ENCODE data around the gene RIN1. TPM values are rescaled to one million over a fixed set of nuclear protein-coding genes. Genes with fewer than 3 reads are reported as not detected.

The RIN1 gene
- total and polyA plus RNA-seq, 2 donors (not counting 1 experiment from before 2014, with no cell fraction given): 0.72 to 1.7 TPM

DNA sequence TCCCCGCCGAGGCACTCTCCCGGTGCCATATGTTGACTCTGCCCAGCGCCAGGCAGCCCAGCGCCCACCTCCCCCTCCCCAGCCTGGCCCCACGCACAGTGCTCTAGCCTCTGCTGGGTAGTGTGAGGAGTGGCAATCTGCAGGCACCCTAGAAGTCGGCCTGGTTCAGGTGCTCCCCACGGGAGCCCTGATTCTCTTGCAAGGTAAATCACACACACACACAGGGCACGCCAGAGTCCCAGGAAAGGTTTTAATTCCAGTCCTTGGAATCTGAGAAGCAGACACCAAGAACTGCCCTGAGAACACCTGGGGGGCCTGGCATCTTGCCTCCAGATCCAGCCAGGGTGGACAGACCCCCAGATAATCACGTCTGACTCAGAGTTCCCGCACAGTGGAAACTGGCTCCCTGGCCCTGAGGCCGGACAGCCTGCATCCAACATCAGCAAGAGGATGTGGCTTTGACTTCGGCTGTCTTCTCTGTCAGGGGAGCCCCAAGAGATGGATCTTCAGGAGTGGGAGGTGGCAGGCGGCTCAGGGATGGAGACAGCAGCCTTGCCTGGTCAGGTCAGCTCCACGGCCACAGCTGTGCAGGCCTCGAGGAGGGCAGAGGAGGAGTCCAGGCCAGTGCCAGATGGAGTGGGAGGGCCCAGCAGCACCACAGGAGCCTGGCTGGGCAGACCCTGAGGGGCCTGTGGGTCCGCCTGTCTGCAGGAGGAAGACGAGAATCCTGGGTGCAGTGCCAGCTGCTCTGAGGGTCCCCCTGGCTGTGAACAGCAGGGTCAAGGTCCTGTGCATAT lies 1.1 kb upstream of the RIN1 start:
- Histone ChIP-seq H3K9ac (ENCODE audit: low read length) (no peak overlapping the region), H3K27me3 (replicated peaks in 1 of 4; ENCODE audit: control extremely low read depth in 1 of 4, control insufficient read depth in 3 of 4, insufficient read depth in 4 of 4, low read length in 3 of 4) (peaks cover 0 to 9% (median 3%) of the 10 kb centered on the region in 4 experiments), H2AFZ (ENCODE audit: insufficient read depth, low read depth, low read length, poor library complexity, severe bottlenecking) (no peak overlapping the region), H3K4me2 (replicated peaks; ENCODE audit: low read depth, low read length, poor library complexity, severe bottlenecking) (no peak overlapping the region), H3K9me3 (ENCODE audit: control extremely low read depth in 1 of 3, control insufficient read depth in 2 of 3, insufficient read depth in 1 of 3, low read length in 2 of 3) (no peaks in the 10 kb centered on the region), H3K27ac (ENCODE audit: low read length in 2 of 2) (no peak overlapping the region), H3K4me1 (ENCODE audit: control insufficient read depth in 2 of 2, insufficient read depth in 2 of 2, low read length in 2 of 2) (peaks cover 15 to 25% of the 10 kb centered on the region in 2 donors), H3K36me3 (replicated peaks in 1 of 2; ENCODE audit: control extremely low read depth in 1 of 2, control insufficient read depth in 1 of 2, extremely low read depth in 1 of 2, insufficient read depth in 2 of 2, low read length in 1 of 2) (peaks cover 0 to 49% of the 10 kb centered on the region in 2 experiments), H3K4me3 (ENCODE audit: control extremely low read depth in 1 of 5, extremely low read depth in 1 of 5, insufficient read depth in 1 of 5, low read depth in 2 of 5, low read length in 4 of 5) (no peak overlapping the region), H4K20me1 (ENCODE audit: control insufficient read depth, insufficient read depth, low read length, poor library complexity, severe bottlenecking) (peaks cover 29% of the 10 kb centered on the region), H3K79me2 (ENCODE audit: control insufficient read depth, insufficient read depth, low read length) (peaks cover 4% of the 10 kb centered on the region)
- Mint-ChIP-seq H3K4me1 (peaks cover 21% of the 10 kb centered on the region), H3K4me3 (peak overlapping the region; percentile 84), H3K9me3 (ENCODE audit: insufficient read depth) (no peaks in the 10 kb centered on the region), H3K27me3 (no peaks in the 10 kb centered on the region), H3K27ac (peak overlapping the region; percentile 26)
- ATAC-seq (ENCODE audit: low read depth): no peak
- no peak for DNase-seq
- intact Hi-C loops (cut with micrococcal nuclease): no loop called here
- POLR2A ChIA-PET: interaction anchor here (2.0 kb wide), 1 partner anchor 25 kb away, joined by 4 read pairs; no protein-coding TSS in a partner anchor
- 85% methylated on average over 13 of the region's 18 CpGs for WGBS (ENCODE audit: insufficient coverage)
- CTCF ChIA-PET: interaction anchor here (1.3 to 2.8 kb wide), 3 partner anchors 27 to 51 kb away, joined by 4 to 13 read pairs (median 8); no protein-coding TSS in a partner anchor
- TF ChIP-seq EZH2 (IDR thresholded peaks at IDR 0.05; ENCODE audit: borderline replicate concordance, insufficient read depth, low read depth, low read length, poor library complexity, severe bottlenecking): no peak
- TF ChIP-seq, protein P1, sequence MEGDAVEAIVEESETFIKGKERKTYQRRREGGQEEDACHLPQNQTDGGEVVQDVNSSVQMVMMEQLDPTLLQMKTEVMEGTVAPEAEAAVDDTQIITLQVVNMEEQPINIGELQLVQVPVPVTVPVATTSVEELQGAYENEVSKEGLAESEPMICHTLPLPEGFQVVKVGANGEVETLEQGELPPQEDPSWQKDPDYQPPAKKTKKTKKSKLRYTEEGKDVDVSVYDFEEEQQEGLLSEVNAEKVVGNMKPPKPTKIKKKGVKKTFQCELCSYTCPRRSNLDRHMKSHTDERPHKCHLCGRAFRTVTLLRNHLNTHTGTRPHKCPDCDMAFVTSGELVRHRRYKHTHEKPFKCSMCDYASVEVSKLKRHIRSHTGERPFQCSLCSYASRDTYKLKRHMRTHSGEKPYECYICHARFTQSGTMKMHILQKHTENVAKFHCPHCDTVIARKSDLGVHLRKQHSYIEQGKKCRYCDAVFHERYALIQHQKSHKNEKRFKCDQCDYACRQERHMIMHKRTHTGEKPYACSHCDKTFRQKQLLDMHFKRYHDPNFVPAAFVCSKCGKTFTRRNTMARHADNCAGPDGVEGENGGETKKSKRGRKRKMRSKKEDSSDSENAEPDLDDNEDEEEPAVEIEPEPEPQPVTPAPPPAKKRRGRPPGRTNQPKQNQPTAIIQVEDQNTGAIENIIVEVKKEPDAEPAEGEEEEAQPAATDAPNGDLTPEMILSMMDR (IDR thresholded peaks at IDR 0.05): no peak
